GM21786 (cell line): ENCODE measurements around the gene GOLGA8A.
"Not testable (repeated sequence)": the region's sequence is repeated elsewhere in the genome, so short reads cannot be mapped to it uniquely, and the experiment has no call there.

Source experiments
- ATAC-seq: cut with Tn5 transposase; IDR thresholded peaks from one replicate; pipeline ENCODE4 v1.9.1; 2021; ENCODE audit not compliant: unreplicated experiment

Gene GOLGA8A

GRCh38 chr15:34409511-34409910, 28.1 kb downstream of the GOLGA8A start:
- ATAC-seq, result not testable (repeated sequence)

GRCh38 chr15:34408973-34409372, 28.6 kb downstream of the GOLGA8A start:
- ATAC-seq, result not testable (repeated sequence)

- ATAC-seq, result peak; percentile 49
Observed at GRCh38 chr15:34403899-34404298, 33.7 kb downstream of the GOLGA8A start.

- ATAC-seq, result peak; percentile 68
Observed at GRCh38 chr15:34403160-34403598, 34.4 kb downstream of the GOLGA8A start.

- ATAC-seq, result not testable (repeated sequence)
Observed at GRCh38 chr15:34397637-34398259, 39.9 kb downstream of the GOLGA8A start.

- not testable (repeated sequence) for ATAC-seq
Observed at GRCh38 chr15:34392981-34393380, 44.6 kb downstream of the GOLGA8A start.

- not testable (repeated sequence) for ATAC-seq
Observed at GRCh38 chr15:34389594-34390086, 48.0 kb downstream of the GOLGA8A start.
